ENCODE data around the gene NIPAL3. TPM values are rescaled to one million over a fixed set of nuclear protein-coding genes. Genes with fewer than 3 reads are reported as not detected.
A peak's percentile ranks its signal among the peaks of the same experiment; 100 is the strongest.

The NIPAL3 gene
- total and polyA plus RNA-seq, 2 donors (not counting 3 experiments of a cell fraction or from before 2014, with no cell fraction given) = 15.5 to 16.0 TPM

GRCh38 chr1:24392982-24393650 lies 22.5 kb upstream of the NIPAL3 start:
- Histone ChIP-seq H3K9me1 (replicated peaks; ENCODE audit: control insufficient read depth, extremely low read depth, insufficient read depth, low read length) (no peaks in the 10 kb centered on the region), H4K20me1 (replicated peaks; ENCODE audit: control insufficient read depth, extremely low read depth, insufficient read depth, low read length) (no peaks in the 10 kb centered on the region), H3K27me3 (ENCODE audit: control insufficient read depth in 2 of 2, insufficient read depth in 2 of 2, low read length in 2 of 2) (no peaks in the 10 kb centered on the region), H3K27ac (ENCODE audit: insufficient read depth, low read depth, low read length) (no peak overlapping the region), H3K36me3 (ENCODE audit: control insufficient read depth in 2 of 2, extremely low read depth in 1 of 2, insufficient read depth in 2 of 2, low read length in 2 of 2) (no peaks in the 10 kb centered on the region), H3K4me1 (ENCODE audit: control insufficient read depth, extremely low read depth, insufficient read depth, low read length) (peaks cover 40% of the 10 kb centered on the region), H3K4me2 (ENCODE audit: insufficient read depth, low read length) (peak overlapping the region; percentile 5), H3K9ac (replicated peaks; ENCODE audit: extremely low read depth, insufficient read depth, low read length) (no peak overlapping the region), H3K9me3 (replicated peaks; ENCODE audit: control insufficient read depth, insufficient read depth, low read length) (no peaks in the 10 kb centered on the region), H3K4me3 (replicated peaks in 1 of 3; ENCODE audit: insufficient read depth in 1 of 3, low read depth in 1 of 3, low read length in 3 of 3) (no peak overlapping the region), H3K79me2 (ENCODE audit: control insufficient read depth, insufficient read depth, low read length) (no peaks in the 10 kb centered on the region), H2AFZ (ENCODE audit: low read depth, low read length) (no peak overlapping the region)
- ChIA-PET POLR2A (interaction anchor here (0.9 to 1.9 kb wide), 2 partner anchors 22 to 190 kb away, joined by 4 to 6 read pairs; partner anchors contain the start of gene NIPAL3), CTCF (interaction anchor here (0.6 to 6.7 kb wide), 41 partner anchors 7 to 772 kb away, joined by 3 to 736 read pairs (median 5); partner anchors contain the start of genes IFNLR1, NIPAL3 and STPG1)
- BruUV-seq (replicated peaks) = no TSS peak
- DNase-seq (ENCODE audit: low read depth, low spot score) (peak; percentile 10), FAIRE-seq (no peak)
- dilution Hi-C loops (cut with MboI; ENCODE audit: extremely low pct_ligation_motif_present, low sequenced_read_pairs) (no loop called here), intact Hi-C loops (cut with micrococcal nuclease) (loop anchor here (1.0 to 5.0 kb wide), 3 partner anchors 22 to 436 kb away; partner anchors contain the start of genes NIPAL3 and PNRC2)
- no peak for TF ChIP-seq FOS (IDR thresholded peaks at IDR 0.05; ENCODE audit: borderline replicate concordance, insufficient read depth, low read length)
- TF ChIP-seq, protein P1, sequence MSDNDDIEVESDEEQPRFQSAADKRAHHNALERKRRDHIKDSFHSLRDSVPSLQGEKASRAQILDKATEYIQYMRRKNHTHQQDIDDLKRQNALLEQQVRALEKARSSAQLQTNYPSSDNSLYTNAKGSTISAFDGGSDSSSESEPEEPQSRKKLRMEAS (IDR thresholded peaks at IDR 0.05; ENCODE audit: insufficient read depth, insufficient read length) = no peak
- TF ChIP-seq MYC (IDR thresholded peaks at IDR 0.05; ENCODE audit: low read depth, low read length) = no peak

GRCh38 chr1:24393892-24394291 lies 21.7 kb upstream of the NIPAL3 start:
- Histone ChIP-seq H3K36me3 (ENCODE audit: control insufficient read depth in 2 of 2, extremely low read depth in 1 of 2, insufficient read depth in 2 of 2, low read length in 2 of 2) (no peaks in the 10 kb centered on the region), H3K4me2 (ENCODE audit: insufficient read depth, low read length) (peak overlapping the region; percentile 44), H3K27ac (ENCODE audit: insufficient read depth, low read depth, low read length) (peak overlapping the region; percentile 25), H3K4me1 (ENCODE audit: control insufficient read depth, extremely low read depth, insufficient read depth, low read length) (peaks cover 40% of the 10 kb centered on the region), H3K27me3 (ENCODE audit: control insufficient read depth in 2 of 2, insufficient read depth in 2 of 2, low read length in 2 of 2) (no peaks in the 10 kb centered on the region), H2AFZ (ENCODE audit: low read depth, low read length) (peak overlapping the region; percentile 81), H3K9me3 (replicated peaks; ENCODE audit: control insufficient read depth, insufficient read depth, low read length) (no peaks in the 10 kb centered on the region), H3K79me2 (ENCODE audit: control insufficient read depth, insufficient read depth, low read length) (no peaks in the 10 kb centered on the region), H4K20me1 (replicated peaks; ENCODE audit: control insufficient read depth, extremely low read depth, insufficient read depth, low read length) (no peaks in the 10 kb centered on the region), H3K4me3 (replicated peaks in 1 of 3; ENCODE audit: insufficient read depth in 1 of 3, low read depth in 1 of 3, low read length in 3 of 3) (no peak overlapping the region), H3K9ac (replicated peaks; ENCODE audit: extremely low read depth, insufficient read depth, low read length) (no peak overlapping the region), H3K9me1 (replicated peaks; ENCODE audit: control insufficient read depth, extremely low read depth, insufficient read depth, low read length) (no peaks in the 10 kb centered on the region)
- DNase-seq (ENCODE audit: low read depth, low spot score) (peak; percentile 59), FAIRE-seq (peak; percentile 42)
- POLR2A ChIA-PET = interaction anchor here (0.9 kb wide), 1 partner anchor 190 kb away, joined by 4 read pairs; no protein-coding TSS in a partner anchor
- TF ChIP-seq FOS (IDR thresholded peaks at IDR 0.05; ENCODE audit: borderline replicate concordance, insufficient read depth, low read length) (peak; percentile 39), POLR2A (IDR thresholded peaks at IDR 0.05; ENCODE audit: low read depth, low read length) (no peak)
- intact Hi-C loops (cut with micrococcal nuclease) (loop anchor here (5.0 kb wide), 1 partner anchor 437 kb away; the partner anchor contains the start of gene PNRC2), dilution Hi-C loops (cut with MboI; ENCODE audit: extremely low pct_ligation_motif_present, low sequenced_read_pairs) (no loop called here)
- CTCF ChIA-PET = interaction anchor here (1.0 to 6.7 kb wide), 20 partner anchors 9 to 441 kb away, joined by 3 to 736 read pairs (median 5); partner anchors contain the start of genes NIPAL3 and STPG1
- BruUV-seq (replicated peaks) = no TSS peak
